Neural cell (in vitro differentiated cells): Measurements from ENCODE around the gene DCAF5. TPM values are rescaled to one million over a fixed set of nuclear protein-coding genes. Genes with fewer than 3 reads are reported as not detected.

ENCODE experiments used
- H2AFZ ChIP-seq: fragments of 200-600, 300-800 bp; sonication (generic), shearing (Covaris generic); 2 replicates; pipeline ENCODE4 v1.6.0; 2014; ENCODE audit warnings: low read depth, mild to moderate bottlenecking, antibody characterized with exemption, low read length, moderate library complexity
- H3F3A ChIP-seq: fragments of 200-600 bp; shearing (Covaris generic); 2 replicates; pipeline ENCODE4 v1.6.1; 2016; ENCODE audit warnings: mild to moderate bottlenecking, moderate library complexity, mixed read lengths, antibody characterized with exemption, low read length; ENCODE audit not compliant: insufficient read depth, poor library complexity, severe bottlenecking
- H3K27ac ChIP-seq: fragments of 200-600, 300-800 bp; sonication (generic), shearing (Covaris generic); 2 replicates; pipeline ENCODE4 v1.5.1; 2014; ENCODE audit warnings: mild to moderate bottlenecking, low read length, moderate library complexity
- H3K27me3 ChIP-seq: fragments of 300-800, 200-600 bp; sonication (generic), shearing (Covaris generic); 2 replicates; pipeline ENCODE4 v1.6.0; 2014; ENCODE audit warnings: mild to moderate bottlenecking, low read depth, low read length, moderate library complexity; ENCODE audit not compliant: insufficient read depth
- H3K36me3 ChIP-seq: fragments of 300-800, 200-600 bp; sonication (generic), shearing (Covaris generic); 2 replicates; pipeline ENCODE4 v1.5.1; 2014; ENCODE audit warnings: mild to moderate bottlenecking, antibody characterized with exemption, low read length, moderate library complexity; ENCODE audit not compliant: insufficient read depth
- H3K4me2 ChIP-seq: fragments of 300-800, 200-600 bp; sonication (generic), shearing (Covaris generic); 2 replicates; pipeline ENCODE4 v1.6.0; 2014; ENCODE audit warnings: mild to moderate bottlenecking, low read length
- H3K4me3 ChIP-seq: fragments of 300-800, 200-600 bp; sonication (generic), shearing (Covaris generic); 2 replicates; pipeline ENCODE4 v1.5.1; 2014; ENCODE audit warnings: mild to moderate bottlenecking, low read length, moderate library complexity
- H3K79me2 ChIP-seq: fragments of 200-600 bp; shearing (Covaris generic); replicated peaks from 2 replicates; pipeline ENCODE4 v1.6.0; 2014; ENCODE audit warnings: mild to moderate bottlenecking, low read length, moderate library complexity; ENCODE audit not compliant: insufficient read depth
- H3K9ac ChIP-seq: fragments of 300-800, 200-600 bp; sonication (generic), shearing (Covaris generic); 2 replicates; pipeline ENCODE4 v1.6.1; 2016; ENCODE audit warnings: mild to moderate bottlenecking, low read length, mixed read lengths
- H3K9me2 ChIP-seq: fragments of 200-600 bp; shearing (Covaris generic); 2 replicates; pipeline ENCODE4 v1.6.1; 2016; ENCODE audit warnings: mild to moderate bottlenecking, low read length, mixed read lengths; ENCODE audit not compliant: insufficient read depth
- H3K9me3 ChIP-seq: fragments of 200-600, 300-800 bp; sonication (generic), shearing (Covaris generic); 2 replicates; pipeline ENCODE4 v1.6.1; 2016; ENCODE audit warnings: mild to moderate bottlenecking, mixed run types, low read length, moderate library complexity, mixed read lengths
- H4K20me1 ChIP-seq: fragments of 200-600 bp; shearing (Covaris generic); 2 replicates; pipeline ENCODE4 v1.6.1; 2016; ENCODE audit warnings: mild to moderate bottlenecking, mixed run types; ENCODE audit not compliant: insufficient read depth
- EP300 ChIP-seq: fragments of 450-650 bp; conservative IDR thresholded peaks from 2 replicates; pipeline ENCODE4 v1.6.1; 2014; ENCODE audit warnings: antibody characterized with exemption, mild to moderate bottlenecking, moderate library complexity; ENCODE audit not compliant: poor library complexity, severe bottlenecking
- EZH2 ChIP-seq: fragments of 200-600, 300-800 bp; shearing (Covaris generic), sonication (generic); IDR thresholded peaks from 2 replicates; pipeline ENCODE4 v1.6.1; 2014; ENCODE audit warnings: antibody characterized with exemption, low read length, borderline replicate concordance, mild to moderate bottlenecking; ENCODE audit not compliant: insufficient read depth, poor library complexity, severe bottlenecking
- MXI1 ChIP-seq: fragments of 450-650 bp; conservative IDR thresholded peaks from 2 replicates; pipeline ENCODE4 v1.6.1; 2014; ENCODE audit warnings: antibody characterized with exemption, mild to moderate bottlenecking; ENCODE audit not compliant: poor library complexity, severe bottlenecking
- POLR2AphosphoS5 ChIP-seq: IDR thresholded peaks from 2 replicates; pipeline ENCODE4 v1.6.1; 2012
- RAD21 ChIP-seq: fragments of 450-650 bp; conservative IDR thresholded peaks from 2 replicates; pipeline ENCODE4 v1.6.1; 2014; ENCODE audit warnings: antibody characterized with exemption, mild to moderate bottlenecking, moderate library complexity
- REST ChIP-seq: IDR thresholded peaks from 2 replicates; pipeline ENCODE4 v1.6.1; 2012; ENCODE audit warnings: borderline replicate concordance
- SMC3 ChIP-seq: fragments of 450-650 bp; conservative IDR thresholded peaks from 2 replicates; pipeline ENCODE4 v1.6.1; 2014; ENCODE audit warnings: antibody characterized with exemption, mild to moderate bottlenecking, moderate library complexity; ENCODE audit not compliant: poor library complexity
- TAF1 ChIP-seq: IDR thresholded peaks from 2 replicates; pipeline ENCODE4 v1.6.1; 2012; ENCODE audit warnings: low read depth
- polyA plus RNA-seq: library from polyadenylated mRNA; depleted of rRNA; stranded (reverse); fragments of >200 nt; gene quantifications from 2 replicates; pipeline ENCODE4 v1.2.3, GENCODE V29; 2014
- TF ChIP-seq, protein P1 (sequence below): fragments of 450-650 bp; IDR thresholded peaks from 2 replicates; pipeline ENCODE4 v1.5.1; 2014; ENCODE audit warnings: antibody characterized with exemption, mild to moderate bottlenecking, moderate library complexity; ENCODE audit not compliant: poor library complexity, severe bottlenecking

Gene DCAF5
- polyA plus RNA-seq, 1 donor from 2014 or later = 33.5 TPM

DNA sequence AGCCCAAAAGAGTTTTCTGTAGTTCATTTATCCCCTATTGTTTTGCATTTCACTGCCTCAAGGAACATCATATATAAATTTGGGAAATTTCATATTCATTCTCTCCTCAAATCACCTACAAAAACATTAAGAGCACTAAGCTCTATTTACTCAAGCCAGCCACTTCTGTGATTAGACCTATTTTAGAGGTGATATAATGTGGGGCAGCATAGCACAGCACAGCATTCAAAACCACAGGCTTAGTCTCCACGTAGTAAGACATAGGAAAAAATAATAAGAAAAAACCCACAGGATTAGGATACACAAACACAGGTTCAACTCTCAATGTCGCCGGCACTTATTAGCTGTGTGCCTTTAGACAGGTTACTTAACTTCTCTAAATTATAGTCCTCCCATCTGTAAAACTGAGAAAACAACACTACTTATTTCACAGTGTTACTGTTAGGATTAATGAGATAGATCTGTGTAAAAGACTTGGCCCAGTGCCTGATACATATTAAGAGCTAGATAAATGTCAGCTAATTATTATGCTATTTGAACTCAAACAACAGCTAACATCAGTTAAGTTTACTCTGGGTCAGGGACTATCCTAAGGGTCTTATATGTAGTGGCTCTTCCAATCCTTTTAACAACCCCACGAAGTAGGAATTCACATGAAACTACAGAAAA is 20.3 kb downstream of the DCAF5 start:
- H3K9me2 ChIP-seq = no peaks in the 10 kb centered on the region
- H3K27me3 ChIP-seq = no peaks in the 10 kb centered on the region
- no peak overlapping the region for H3K4me2 ChIP-seq
- no peak overlapping the region for H3K9ac ChIP-seq
- no peak overlapping the region for H3K27ac ChIP-seq
- H4K20me1 ChIP-seq = no peaks in the 10 kb centered on the region
- no peak overlapping the region for H2AFZ ChIP-seq
- no peak for TF ChIP-seq EZH2
- TF ChIP-seq TAF1 = no peak
- no peak for TF ChIP-seq MXI1
- no peak for TF ChIP-seq POLR2AphosphoS5
- TF ChIP-seq, protein P1, sequence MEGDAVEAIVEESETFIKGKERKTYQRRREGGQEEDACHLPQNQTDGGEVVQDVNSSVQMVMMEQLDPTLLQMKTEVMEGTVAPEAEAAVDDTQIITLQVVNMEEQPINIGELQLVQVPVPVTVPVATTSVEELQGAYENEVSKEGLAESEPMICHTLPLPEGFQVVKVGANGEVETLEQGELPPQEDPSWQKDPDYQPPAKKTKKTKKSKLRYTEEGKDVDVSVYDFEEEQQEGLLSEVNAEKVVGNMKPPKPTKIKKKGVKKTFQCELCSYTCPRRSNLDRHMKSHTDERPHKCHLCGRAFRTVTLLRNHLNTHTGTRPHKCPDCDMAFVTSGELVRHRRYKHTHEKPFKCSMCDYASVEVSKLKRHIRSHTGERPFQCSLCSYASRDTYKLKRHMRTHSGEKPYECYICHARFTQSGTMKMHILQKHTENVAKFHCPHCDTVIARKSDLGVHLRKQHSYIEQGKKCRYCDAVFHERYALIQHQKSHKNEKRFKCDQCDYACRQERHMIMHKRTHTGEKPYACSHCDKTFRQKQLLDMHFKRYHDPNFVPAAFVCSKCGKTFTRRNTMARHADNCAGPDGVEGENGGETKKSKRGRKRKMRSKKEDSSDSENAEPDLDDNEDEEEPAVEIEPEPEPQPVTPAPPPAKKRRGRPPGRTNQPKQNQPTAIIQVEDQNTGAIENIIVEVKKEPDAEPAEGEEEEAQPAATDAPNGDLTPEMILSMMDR = no peak
- no peak for TF ChIP-seq EP300
- TF ChIP-seq RAD21 = no peak
- no peak for TF ChIP-seq REST
- no peak for TF ChIP-seq SMC3
- no peaks in the 10 kb centered on the region for H3K9me3 ChIP-seq
- H3K4me3 ChIP-seq = no peak overlapping the region
- peaks cover 56% of the 10 kb centered on the region for H3K79me2 ChIP-seq
- peaks cover 3% of the 10 kb centered on the region for H3F3A ChIP-seq
- H3K36me3 ChIP-seq = no peaks in the 10 kb centered on the region

DNA sequence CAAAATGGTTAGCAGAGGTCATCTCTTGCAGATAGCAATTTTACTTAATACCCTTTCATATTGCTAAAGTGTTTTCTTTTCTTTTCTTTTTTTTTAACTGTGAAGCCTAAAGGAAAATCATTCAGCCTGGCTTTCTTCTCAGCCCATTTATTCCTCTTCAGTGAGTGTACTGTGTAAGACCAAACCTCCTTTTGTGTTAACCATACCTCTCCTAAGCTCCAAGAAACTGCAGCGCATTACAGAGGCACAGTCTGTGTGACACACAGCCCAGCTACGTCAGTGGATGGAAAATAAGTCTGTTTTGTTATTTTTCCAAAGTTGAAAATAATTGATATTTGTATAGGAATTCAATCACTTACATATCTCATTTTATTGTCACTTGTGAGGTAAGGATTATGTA is 21.7 kb downstream of the DCAF5 start:
- H3K27ac ChIP-seq = no peak overlapping the region
- TF ChIP-seq POLR2AphosphoS5 (no peak), TAF1 (no peak)
- H3F3A ChIP-seq = peaks cover 3% of the 10 kb centered on the region
- H3K36me3 ChIP-seq = no peaks in the 10 kb centered on the region
- H3K27me3 ChIP-seq = no peaks in the 10 kb centered on the region
- peaks cover 61% of the 10 kb centered on the region for H3K79me2 ChIP-seq
- no peak overlapping the region for H3K9ac ChIP-seq
- H3K4me3 ChIP-seq = no peak overlapping the region
- no peak overlapping the region for H2AFZ ChIP-seq
- no peaks in the 10 kb centered on the region for H3K9me3 ChIP-seq
- no peaks in the 10 kb centered on the region for H3K9me2 ChIP-seq
- no peaks in the 10 kb centered on the region for H4K20me1 ChIP-seq
- H3K4me2 ChIP-seq = no peak overlapping the region
